B cell (primary cell): ENCODE measurements around the gene FUNDC1.

Source experiments
- CTCF ChIP-seq: fragments of 200-600 bp; IDR thresholded peaks from one replicate; pipeline ENCODE4 v1.8.0; 2022; ENCODE audit warnings: antibody characterized with exemption, mild to moderate bottlenecking
- EZH2 ChIP-seq: IDR thresholded peaks from 2 replicates; pipeline ENCODE4 v1.6.1; 2012; ENCODE audit warnings: borderline replicate concordance, low read depth, mild to moderate bottlenecking, moderate library complexity, low read length; ENCODE audit not compliant: insufficient read depth, poor library complexity, severe bottlenecking

- TF ChIP-seq EZH2 (no peak), CTCF (no peak)
These were observed 60.1 kb downstream of the FUNDC1 start for GRCh38 chrX:44482575-44482974.
